Measurements from ENCODE around the gene CDK5RAP2. TPM values are rescaled to one million over a fixed set of nuclear protein-coding genes. Genes with fewer than 3 reads are reported as not detected.

Gene CDK5RAP2
- total and polyA plus RNA-seq, 10 of the 15 experiments (the other 5 are each of a cell fraction or from before 2014, with no cell fraction given) = 16.2 to 53.5 (median 34.5) TPM

DNA sequence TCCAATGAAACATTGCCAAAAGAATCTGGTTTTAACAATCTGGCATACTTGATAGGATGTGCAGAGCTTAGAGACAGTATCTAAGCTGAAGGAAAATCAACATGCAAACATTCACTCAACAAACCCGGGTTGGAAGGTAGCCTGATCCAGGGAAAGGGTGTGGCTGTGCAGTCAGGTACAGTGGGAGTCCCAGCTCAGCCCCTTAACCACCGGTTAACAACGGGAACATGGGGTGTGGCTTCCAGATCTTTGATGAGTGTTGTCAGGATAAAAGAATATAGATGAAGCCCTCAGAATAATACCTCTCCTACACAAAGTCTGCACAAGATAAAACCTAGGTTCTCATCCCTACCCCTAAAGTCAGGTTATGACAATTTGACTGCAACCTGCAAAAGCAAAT is 127.3 kb downstream of the CDK5RAP2 start (continued):
- TF ChIP-seq HCFC1 (IDR thresholded peaks at IDR 0.05; ENCODE audit: low read length) = no peak
- no peak for TF ChIP-seq POU2F2 (IDR thresholded peaks at IDR 0.05; ENCODE audit: borderline replicate concordance, low read depth, low read length)
- TF ChIP-seq BCL3 (IDR thresholded peaks at IDR 0.05; ENCODE audit: borderline replicate concordance, insufficient read depth, low read depth, low read length, poor library complexity, severe bottlenecking) = no peak
- TF ChIP-seq CEBPB (IDR thresholded peaks at IDR 0.05; ENCODE audit: borderline replicate concordance in 1 of 2, low read depth in 2 of 2, low read length in 2 of 2) = no peak

DNA sequence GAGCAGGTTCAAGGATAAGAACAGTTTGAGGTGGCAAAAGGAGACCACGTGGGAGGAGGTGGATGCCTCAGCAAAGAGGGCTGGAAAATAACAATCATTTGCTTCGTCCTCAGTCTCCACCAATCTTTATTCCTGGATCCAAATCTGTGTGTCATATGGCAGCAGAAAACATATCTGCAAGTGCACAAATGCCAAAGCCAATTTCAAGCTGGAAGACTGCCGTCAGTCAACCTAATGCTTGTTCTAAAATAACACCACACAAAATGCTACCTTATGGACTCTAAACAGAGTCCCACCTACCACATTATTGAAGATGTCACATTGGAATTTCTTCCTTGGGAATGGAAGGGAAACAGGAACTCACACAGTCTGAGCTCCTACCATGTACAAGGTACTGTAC is 129.1 kb downstream of the CDK5RAP2 start:
- no TSS peak for BruUV-seq (replicated peaks)
- peaks cover 6 to 17% of the 10 kb centered on the region in 2 experiments for H3K36me3 ChIP-seq (ENCODE audit: control insufficient read depth in 2 of 2, insufficient read depth in 2 of 2, low read length in 1 of 2)
- H3K79me2 ChIP-seq (ENCODE audit: control insufficient read depth, insufficient read depth, low read length) = no peaks in the 10 kb centered on the region
- intact Hi-C loops (cut with micrococcal nuclease; ENCODE audit: unreplicated experiment) = no loop called here
- CTCF ChIA-PET = no interaction called here
- no peaks in the 10 kb centered on the region for H3K27me3 ChIP-seq (replicated peaks in 1 of 2; ENCODE audit: control insufficient read depth in 2 of 2, insufficient read depth in 2 of 2, low read length in 1 of 2)
- DNase-seq (ENCODE audit: low read depth, low spot score) = no peak
- WGBS (ENCODE audit: insufficient coverage, insufficient replicate concordance, low lambda C conversion rate, missing lambda C conversion rate) = 100% methylated on average over 3 of the region's 3 CpGs
- H3K4me2 ChIP-seq (ENCODE audit: control insufficient read depth, insufficient read depth) = no peak overlapping the region
- no peak for FAIRE-seq
- RAD21 ChIA-PET (ENCODE audit: unreplicated experiment) = no interaction called here
- no peak overlapping the region for H3K4me3 ChIP-seq
- no peak overlapping the region for H3K9ac ChIP-seq (ENCODE audit: control insufficient read depth, insufficient read depth, low read length)
- no peak for ATAC-seq
- H3K9me3 ChIP-seq (replicated peaks; ENCODE audit: control insufficient read depth, insufficient read depth, low read length) = no peaks in the 10 kb centered on the region
- no peak overlapping the region for H3K27ac ChIP-seq (ENCODE audit: control insufficient read depth, insufficient read depth)
- H4K20me1 ChIP-seq (ENCODE audit: control insufficient read depth, insufficient read depth) = no peaks in the 10 kb centered on the region
- H2AFZ ChIP-seq (ENCODE audit: control insufficient read depth, low read depth, low read length) = no peak overlapping the region
- no peaks in the 10 kb centered on the region; the same call in 1 of the 2 replicates for H3K4me1 ChIP-seq (ENCODE audit: control insufficient read depth, insufficient read depth, low read length)
- in situ Hi-C loops (cut with MboI) = no loop called here
- POLR2A ChIA-PET = no interaction called here
- SMC1A ChIA-PET (ENCODE audit: uncharacterized antibody, unreplicated experiment) = no interaction called here
- TF ChIP-seq USF1 (IDR thresholded peaks at IDR 0.05; ENCODE audit: borderline replicate concordance, extremely low read length, insufficient read depth, low read depth, low read length) (no peak), SUZ12 (IDR thresholded peaks at IDR 0.05; ENCODE audit: unreplicated experiment) (no peak), MYB (IDR thresholded peaks at IDR 0.05; ENCODE audit: borderline replicate concordance, low read depth, low read length) (no peak), CBX3 (IDR thresholded peaks at IDR 0.05; ENCODE audit: borderline replicate concordance, low read depth) (no peak), ZNF217 (IDR thresholded peaks at IDR 0.05) (no peak), CHD1 (IDR thresholded peaks at IDR 0.05; ENCODE audit: low read depth, low read length) (no peak)
- TF ChIP-seq, protein P1, sequence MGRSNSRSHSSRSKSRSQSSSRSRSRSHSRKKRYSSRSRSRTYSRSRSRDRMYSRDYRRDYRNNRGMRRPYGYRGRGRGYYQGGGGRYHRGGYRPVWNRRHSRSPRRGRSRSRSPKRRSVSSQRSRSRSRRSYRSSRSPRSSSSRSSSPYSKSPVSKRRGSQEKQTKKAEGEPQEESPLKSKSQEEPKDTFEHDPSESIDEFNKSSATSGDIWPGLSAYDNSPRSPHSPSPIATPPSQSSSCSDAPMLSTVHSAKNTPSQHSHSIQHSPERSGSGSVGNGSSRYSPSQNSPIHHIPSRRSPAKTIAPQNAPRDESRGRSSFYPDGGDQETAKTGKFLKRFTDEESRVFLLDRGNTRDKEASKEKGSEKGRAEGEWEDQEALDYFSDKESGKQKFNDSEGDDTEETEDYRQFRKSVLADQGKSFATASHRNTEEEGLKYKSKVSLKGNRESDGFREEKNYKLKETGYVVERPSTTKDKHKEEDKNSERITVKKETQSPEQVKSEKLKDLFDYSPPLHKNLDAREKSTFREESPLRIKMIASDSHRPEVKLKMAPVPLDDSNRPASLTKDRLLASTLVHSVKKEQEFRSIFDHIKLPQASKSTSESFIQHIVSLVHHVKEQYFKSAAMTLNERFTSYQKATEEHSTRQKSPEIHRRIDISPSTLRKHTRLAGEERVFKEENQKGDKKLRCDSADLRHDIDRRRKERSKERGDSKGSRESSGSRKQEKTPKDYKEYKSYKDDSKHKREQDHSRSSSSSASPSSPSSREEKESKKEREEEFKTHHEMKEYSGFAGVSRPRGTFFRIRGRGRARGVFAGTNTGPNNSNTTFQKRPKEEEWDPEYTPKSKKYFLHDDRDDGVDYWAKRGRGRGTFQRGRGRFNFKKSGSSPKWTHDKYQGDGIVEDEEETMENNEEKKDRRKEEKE (IDR thresholded peaks at IDR 0.05) = no peak
- TF ChIP-seq, protein P2, sequence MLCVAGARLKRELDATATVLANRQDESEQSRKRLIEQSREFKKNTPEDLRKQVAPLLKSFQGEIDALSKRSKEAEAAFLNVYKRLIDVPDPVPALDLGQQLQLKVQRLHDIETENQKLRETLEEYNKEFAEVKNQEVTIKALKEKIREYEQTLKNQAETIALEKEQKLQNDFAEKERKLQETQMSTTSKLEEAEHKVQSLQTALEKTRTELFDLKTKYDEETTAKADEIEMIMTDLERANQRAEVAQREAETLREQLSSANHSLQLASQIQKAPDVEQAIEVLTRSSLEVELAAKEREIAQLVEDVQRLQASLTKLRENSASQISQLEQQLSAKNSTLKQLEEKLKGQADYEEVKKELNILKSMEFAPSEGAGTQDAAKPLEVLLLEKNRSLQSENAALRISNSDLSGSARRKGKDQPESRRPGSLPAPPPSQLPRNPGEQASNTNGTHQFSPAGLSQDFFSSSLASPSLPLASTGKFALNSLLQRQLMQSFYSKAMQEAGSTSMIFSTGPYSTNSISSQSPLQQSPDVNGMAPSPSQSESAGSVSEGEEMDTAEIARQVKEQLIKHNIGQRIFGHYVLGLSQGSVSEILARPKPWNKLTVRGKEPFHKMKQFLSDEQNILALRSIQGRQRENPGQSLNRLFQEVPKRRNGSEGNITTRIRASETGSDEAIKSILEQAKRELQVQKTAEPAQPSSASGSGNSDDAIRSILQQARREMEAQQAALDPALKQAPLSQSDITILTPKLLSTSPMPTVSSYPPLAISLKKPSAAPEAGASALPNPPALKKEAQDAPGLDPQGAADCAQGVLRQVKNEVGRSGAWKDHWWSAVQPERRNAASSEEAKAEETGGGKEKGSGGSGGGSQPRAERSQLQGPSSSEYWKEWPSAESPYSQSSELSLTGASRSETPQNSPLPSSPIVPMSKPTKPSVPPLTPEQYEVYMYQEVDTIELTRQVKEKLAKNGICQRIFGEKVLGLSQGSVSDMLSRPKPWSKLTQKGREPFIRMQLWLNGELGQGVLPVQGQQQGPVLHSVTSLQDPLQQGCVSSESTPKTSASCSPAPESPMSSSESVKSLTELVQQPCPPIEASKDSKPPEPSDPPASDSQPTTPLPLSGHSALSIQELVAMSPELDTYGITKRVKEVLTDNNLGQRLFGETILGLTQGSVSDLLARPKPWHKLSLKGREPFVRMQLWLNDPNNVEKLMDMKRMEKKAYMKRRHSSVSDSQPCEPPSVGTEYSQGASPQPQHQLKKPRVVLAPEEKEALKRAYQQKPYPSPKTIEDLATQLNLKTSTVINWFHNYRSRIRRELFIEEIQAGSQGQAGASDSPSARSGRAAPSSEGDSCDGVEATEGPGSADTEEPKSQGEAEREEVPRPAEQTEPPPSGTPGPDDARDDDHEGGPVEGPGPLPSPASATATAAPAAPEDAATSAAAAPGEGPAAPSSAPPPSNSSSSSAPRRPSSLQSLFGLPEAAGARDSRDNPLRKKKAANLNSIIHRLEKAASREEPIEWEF (IDR thresholded peaks at IDR 0.05; ENCODE audit: insufficient replicate concordance, low read depth, low read length) = no peak
